Trophoblast cell (in vitro differentiated cells and primary cell): ENCODE data around the gene ZYX.

Source experiments
- DNase-seq, 2 donors: peaks; one replicate each; pipeline ENCODE4 v3.0.0-alpha.2; 2016
- H2AFZ ChIP-seq: 2 replicates; pipeline ENCODE4 v1.6.1; 2013; ENCODE audit warnings: low read length, moderate library complexity, mild to moderate bottlenecking; ENCODE audit not compliant: insufficient read depth, poor library complexity
- H2AK5ac ChIP-seq: 2 replicates; pipeline ENCODE4 v1.6.1; 2013; ENCODE audit warnings: mild to moderate bottlenecking, low read length
- H2BK120ac ChIP-seq: 2 replicates; pipeline ENCODE4 v1.6.1; 2013; ENCODE audit warnings: low read length, mild to moderate bottlenecking, moderate library complexity; ENCODE audit not compliant: insufficient read depth, poor library complexity
- H2BK12ac ChIP-seq: 2 replicates; pipeline ENCODE4 v1.6.1; 2013; ENCODE audit warnings: mild to moderate bottlenecking, low read length, moderate library complexity
- H2BK5ac ChIP-seq: 2 replicates; pipeline ENCODE4 v1.6.1; 2013; ENCODE audit warnings: low read length, low read depth, moderate library complexity, mild to moderate bottlenecking; ENCODE audit not compliant: poor library complexity
- H3K14ac ChIP-seq: 2 replicates; pipeline ENCODE4 v1.6.1; 2013; ENCODE audit warnings: mild to moderate bottlenecking, low read length
- H3K18ac ChIP-seq: 2 replicates; pipeline ENCODE4 v1.6.1; 2013; ENCODE audit warnings: mild to moderate bottlenecking, low read length
- H3K23ac ChIP-seq: 2 replicates; pipeline ENCODE4 v1.6.1; 2013; ENCODE audit warnings: low read length
- H3K27ac ChIP-seq: 2 replicates; pipeline ENCODE4 v1.5.1; 2013; ENCODE audit warnings: low read depth, mild to moderate bottlenecking, inconsistent platforms, low read length, moderate library complexity
- H3K27me3 ChIP-seq: 2 replicates; pipeline ENCODE4 v1.6.1; 2013; ENCODE audit warnings: inconsistent platforms, mild to moderate bottlenecking, low read length, moderate library complexity; ENCODE audit not compliant: insufficient read depth
- H3K36me3 ChIP-seq, 2 experiments: 1 replicate in 1 of 2; 2 replicates in 1 of 2; pipeline ENCODE4 v1.6.1; 2013; ENCODE audit warnings: low read length in 2 of 2, mild to moderate bottlenecking in 2 of 2, moderate library complexity in 1 of 2; ENCODE audit not compliant: insufficient read depth in 2 of 2, control insufficient read depth in 1 of 2
- H3K4ac ChIP-seq: 2 replicates; pipeline ENCODE4 v1.6.1; 2013; ENCODE audit warnings: low read depth, mild to moderate bottlenecking, low read length, moderate library complexity
- H3K4me1 ChIP-seq, 2 experiments: 1 replicate in 1 of 2; 2 replicates in 1 of 2; pipeline ENCODE4 v1.6.1; 2013; ENCODE audit warnings: low read length in 2 of 2, mild to moderate bottlenecking in 2 of 2, moderate library complexity in 1 of 2; ENCODE audit not compliant: insufficient read depth in 2 of 2, control insufficient read depth in 1 of 2
- H3K4me2 ChIP-seq: 2 replicates; pipeline ENCODE4 v1.6.1; 2013; ENCODE audit warnings: inconsistent platforms, mild to moderate bottlenecking, low read length, moderate library complexity
- H3K4me3 ChIP-seq: 2 replicates; pipeline ENCODE4 v1.5.1; 2013; ENCODE audit warnings: mild to moderate bottlenecking, low read depth, low read length, inconsistent platforms
- H3K79me1 ChIP-seq: one replicate; pipeline ENCODE4 v1.6.1; 2013; ENCODE audit warnings: low read length
- H3K79me2 ChIP-seq: 2 replicates; pipeline ENCODE4 v1.6.1; 2013; ENCODE audit warnings: low read length, mild to moderate bottlenecking; ENCODE audit not compliant: control insufficient read depth, insufficient read depth, poor library complexity
- H3K9ac ChIP-seq: 2 replicates; pipeline ENCODE4 v1.6.1; 2013; ENCODE audit warnings: mild to moderate bottlenecking, low read length
- H3K9me3 ChIP-seq: 2 replicates; pipeline ENCODE4 v1.6.1; 2013; ENCODE audit warnings: low read depth, mild to moderate bottlenecking, control low read depth, inconsistent platforms, low read length; ENCODE audit not compliant: insufficient read depth
- H4K12ac ChIP-seq: 2 replicates; pipeline ENCODE4 v1.6.1; 2013; ENCODE audit warnings: low read depth, mild to moderate bottlenecking, low read length, moderate library complexity
- H4K8ac ChIP-seq: 2 replicates; pipeline ENCODE4 v1.6.1; 2013; ENCODE audit warnings: low read depth, mild to moderate bottlenecking, low read length, moderate library complexity
- H4K91ac ChIP-seq: one replicate; pipeline ENCODE4 v1.6.1; 2013; ENCODE audit warnings: low read depth, mild to moderate bottlenecking, low read length, moderate library complexity
- WGBS: extraction: QIAGEN DNeasy Blood & Tissue Kit; methylation state at CpG from one replicate; pipeline ENCODE4 v1.1.7; 2013; ENCODE audit warnings: missing lambda C conversion rate; ENCODE audit not compliant: insufficient read length, insufficient coverage; ENCODE audit errors: extremely low coverage; 5-methylcytosine and 5-hydroxymethylcytosine counted together

ZYX gene

GRCh38 chr7:143396625-143397556, 15.7 kb downstream of the ZYX start:
- no peak overlapping the region for H3K18ac ChIP-seq
- no peak overlapping the region for H3K4me2 ChIP-seq
- no peak overlapping the region for H3K9ac ChIP-seq
- no peaks in the 10 kb centered on the region for H3K27me3 ChIP-seq
- H3K36me3 ChIP-seq = peaks cover 77 to 84% of the 10 kb centered on the region in 2 experiments
- H2BK120ac ChIP-seq = no peak overlapping the region
- H3K79me2 ChIP-seq = no peaks in the 10 kb centered on the region
- no peaks in the 10 kb centered on the region for H3K79me1 ChIP-seq
- no peak overlapping the region for H3K23ac ChIP-seq
- no peak overlapping the region for H4K8ac ChIP-seq
- no peak overlapping the region for H2AK5ac ChIP-seq
- no CpG with 5 or more reads among the region's 28 CpGs for WGBS
- no peak overlapping the region for H2BK5ac ChIP-seq
- H4K91ac ChIP-seq = no peak overlapping the region
- peak; percentile 62 to 77 for DNase-seq
- H2BK12ac ChIP-seq = no peak overlapping the region
- H3K9me3 ChIP-seq = peaks cover 1% of the 10 kb centered on the region
- peaks cover 0 to 2% of the 10 kb centered on the region in 2 experiments for H3K4me1 ChIP-seq
- H3K27ac ChIP-seq = no peak overlapping the region
- no peak overlapping the region for H2AFZ ChIP-seq
- H3K4ac ChIP-seq = no peak overlapping the region
- H3K4me3 ChIP-seq = no peak overlapping the region
- no peak overlapping the region for H3K14ac ChIP-seq
- no peak overlapping the region for H4K12ac ChIP-seq

- no peaks in the 10 kb centered on the region for H3K27me3 ChIP-seq
- H3K36me3 ChIP-seq = peaks cover 71 to 79% of the 10 kb centered on the region in 2 experiments
- no peak overlapping the region for H3K4ac ChIP-seq
- no peak overlapping the region for H3K23ac ChIP-seq
- H3K18ac ChIP-seq = no peak overlapping the region
- WGBS = no CpG with 5 or more reads among the region's 16 CpGs
- H3K9me3 ChIP-seq = peaks cover 1% of the 10 kb centered on the region
- H3K14ac ChIP-seq = no peak overlapping the region
- H3K9ac ChIP-seq = no peak overlapping the region
- no peak overlapping the region for H2AFZ ChIP-seq
- H3K27ac ChIP-seq = no peak overlapping the region
- no peak overlapping the region for H4K12ac ChIP-seq
- H3K79me1 ChIP-seq = no peaks in the 10 kb centered on the region
- no peak overlapping the region for H2BK12ac ChIP-seq
- H3K4me3 ChIP-seq = no peak overlapping the region
- H3K4me2 ChIP-seq = no peak overlapping the region
- no peak overlapping the region for H4K91ac ChIP-seq
- no peaks in the 10 kb centered on the region for H3K4me1 ChIP-seq
- H3K79me2 ChIP-seq = no peaks in the 10 kb centered on the region
- H2BK120ac ChIP-seq = no peak overlapping the region
- H2BK5ac ChIP-seq = no peak overlapping the region
- no peak for DNase-seq
- H2AK5ac ChIP-seq = no peak overlapping the region
- no peak overlapping the region for H4K8ac ChIP-seq
Measured at GRCh38 chr7:143397710-143398530, 16.8 kb downstream of the ZYX start.

GRCh38 chr7:143398616-143399015, 17.5 kb downstream of the ZYX start:
- Histone ChIP-seq H2BK120ac (no peak overlapping the region), H2BK5ac (no peak overlapping the region), H3K79me2 (no peaks in the 10 kb centered on the region), H2AK5ac (no peak overlapping the region), H3K27me3 (no peaks in the 10 kb centered on the region), H3K27ac (no peak overlapping the region), H3K9ac (no peak overlapping the region), H3K18ac (no peak overlapping the region), H3K4me2 (no peak overlapping the region), H3K9me3 (peaks cover 1% of the 10 kb centered on the region), H3K36me3 (peaks cover 64 to 72% of the 10 kb centered on the region in 2 experiments), H4K12ac (no peak overlapping the region), H3K4ac (no peak overlapping the region), H4K91ac (no peak overlapping the region), H3K79me1 (no peaks in the 10 kb centered on the region), H3K4me1 (no peaks in the 10 kb centered on the region), H3K4me3 (no peak overlapping the region), H2AFZ (no peak overlapping the region), H4K8ac (no peak overlapping the region), H2BK12ac (no peak overlapping the region), H3K14ac (no peak overlapping the region), H3K23ac (no peak overlapping the region)
- no peak for DNase-seq
- no CpG with 5 or more reads among the region's 14 CpGs for WGBS

GRCh38 chr7:143399151-143399550, 18.0 kb downstream of the ZYX start:
- no peaks in the 10 kb centered on the region for H3K79me1 ChIP-seq
- H3K79me2 ChIP-seq = no peaks in the 10 kb centered on the region
- H3K4me2 ChIP-seq = no peak overlapping the region
- no peaks in the 10 kb centered on the region for H3K4me1 ChIP-seq
- no peak overlapping the region for H4K91ac ChIP-seq
- no peak overlapping the region for H3K9ac ChIP-seq
- no peak overlapping the region for H3K4ac ChIP-seq
- no peak overlapping the region for H4K12ac ChIP-seq
- H3K27ac ChIP-seq = no peak overlapping the region
- H3K14ac ChIP-seq = no peak overlapping the region
- no peak overlapping the region for H2BK120ac ChIP-seq
- no peak for DNase-seq
- H3K18ac ChIP-seq = no peak overlapping the region
- no peak overlapping the region for H4K8ac ChIP-seq
- WGBS = no CpG with 5 or more reads among the region's 8 CpGs
- H2BK12ac ChIP-seq = no peak overlapping the region
- no peak overlapping the region for H3K23ac ChIP-seq
- peaks cover 61 to 68% of the 10 kb centered on the region in 2 experiments for H3K36me3 ChIP-seq
- no peak overlapping the region for H2AFZ ChIP-seq
- no peak overlapping the region for H2BK5ac ChIP-seq
- no peak overlapping the region for H2AK5ac ChIP-seq
- no peaks in the 10 kb centered on the region for H3K27me3 ChIP-seq
- no peak overlapping the region for H3K4me3 ChIP-seq
- H3K9me3 ChIP-seq = peaks cover 1% of the 10 kb centered on the region
